HG03575 (cell line): ENCODE measurements around the gene ANO2.
"Not testable (repeated sequence)": the region's sequence is repeated elsewhere in the genome, so short reads cannot be mapped to it uniquely, and the experiment has no call there.

ENCODE experiments used
- ATAC-seq: cut with Tn5 transposase; IDR thresholded peaks from one replicate; pipeline ENCODE4 v1.9.1; 2021; ENCODE audit not compliant: unreplicated experiment, insufficient number of reproducible peaks, low FRiP score; ENCODE audit errors: extremely low read depth

Gene ANO2

GRCh38 chr12:5660238-5660637 lies 284.8 kb downstream of the ANO2 start:
- no peak for ATAC-seq

GRCh38 chr12:5658339-5658941 lies 286.6 kb downstream of the ANO2 start:
- not testable (repeated sequence) for ATAC-seq

GRCh38 chr12:5656836-5657235 lies 288.2 kb downstream of the ANO2 start:
- ATAC-seq = no peak

- no peak for ATAC-seq
These were observed 289.9 kb downstream of the ANO2 start for GRCh38 chr12:5655120-5655519.

GRCh38 chr12:5654019-5654418 lies 291.0 kb downstream of the ANO2 start:
- no peak for ATAC-seq

- ATAC-seq = no peak
These were observed 294.1 kb downstream of the ANO2 start for GRCh38 chr12:5650829-5651461.

- ATAC-seq = no peak
These were observed 294.8 kb downstream of the ANO2 start for GRCh38 chr12:5650281-5650680.

- no peak for ATAC-seq
These were observed 296.2 kb downstream of the ANO2 start for GRCh38 chr12:5648692-5649359.

GRCh38 chr12:5643266-5643665 lies 301.8 kb downstream of the ANO2 start:
- ATAC-seq = no peak

- ATAC-seq = no peak
These were observed 307.4 kb downstream of the ANO2 start for GRCh38 chr12:5637698-5638097.

- no peak for ATAC-seq
These were observed 308.2 kb downstream of the ANO2 start for GRCh38 chr12:5636907-5637306.

- ATAC-seq = no peak
These were observed 312.0 kb downstream of the ANO2 start for GRCh38 chr12:5633106-5633505.

GRCh38 chr12:5632453-5632852 lies 312.6 kb downstream of the ANO2 start:
- ATAC-seq = no peak

- ATAC-seq = no peak
These were observed 313.6 kb downstream of the ANO2 start for GRCh38 chr12:5631497-5631896.

- ATAC-seq = no peak
These were observed 314.3 kb downstream of the ANO2 start for GRCh38 chr12:5630726-5631125.

- ATAC-seq = no peak
These were observed 316.6 kb downstream of the ANO2 start for GRCh38 chr12:5628501-5628900.

- ATAC-seq = no peak
These were observed 317.9 kb downstream of the ANO2 start for GRCh38 chr12:5627053-5627630.

- ATAC-seq = no peak
These were observed 318.9 kb downstream of the ANO2 start for GRCh38 chr12:5626151-5626550.

- ATAC-seq = no peak
These were observed 320.4 kb downstream of the ANO2 start for GRCh38 chr12:5624486-5625272.
